ENCODE data around the gene NECTIN1. TPM values are rescaled to one million over a fixed set of nuclear protein-coding genes. Genes with fewer than 3 reads are reported as not detected.

The NECTIN1 gene
- polyA plus RNA-seq, 3 donors from 2014 or later, result 0.41 to 0.52 TPM; not detected in 1

GRCh38 chr11:119721129-119722120 lies 7.6 kb downstream of the NECTIN1 start:
- no peak overlapping the region for H3K4me3 Mint-ChIP-seq
- DNase-seq, result no peak
- H3K27ac Mint-ChIP-seq, result no peak overlapping the region
- peaks cover 2 to 12% (median 9%) of the 10 kb centered on the region in 3 donors for H3K27me3 Mint-ChIP-seq (ENCODE audit: low read depth in 3 of 3)
- H3K4me1 Mint-ChIP-seq, result no peaks in the 10 kb centered on the region
- peaks cover 0 to 1% (median 0%) of the 10 kb centered on the region in 6 donors for H3K9me3 Mint-ChIP-seq
- peaks cover 0 to 6% (median 0%) of the 10 kb centered on the region in 3 donors for H3K36me3 Mint-ChIP-seq

DNA sequence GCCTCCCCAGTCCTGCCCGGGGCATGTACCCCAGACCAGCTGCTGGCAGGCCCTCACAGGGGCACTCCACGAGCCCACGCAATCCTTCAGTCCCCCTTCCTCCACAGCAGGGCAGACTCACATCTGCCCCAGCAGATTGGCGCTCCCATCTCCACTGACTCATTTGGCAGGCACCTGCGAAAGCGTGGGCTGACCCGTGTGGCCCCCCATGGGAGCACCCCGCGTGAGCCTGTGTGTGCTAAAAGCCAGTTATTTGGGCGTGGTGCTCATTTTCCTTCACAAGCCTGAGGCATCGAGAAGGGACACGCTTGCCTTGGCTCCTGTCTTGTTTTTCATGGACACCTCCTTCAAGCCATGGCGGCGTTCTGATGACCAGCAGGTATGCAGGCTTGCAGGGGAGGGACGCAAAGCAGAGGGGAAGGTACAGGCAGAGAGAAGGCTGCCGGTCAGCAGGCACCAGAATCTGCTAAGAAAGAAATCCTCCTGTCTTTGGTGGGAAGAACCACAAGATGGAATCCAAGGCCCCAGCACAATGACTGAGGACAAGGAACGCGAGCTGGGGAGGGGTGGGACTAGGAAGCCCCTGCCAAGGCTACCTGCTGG lies 8.6 kb downstream of the NECTIN1 start:
- peaks cover 2 to 12% (median 5%) of the 10 kb centered on the region in 3 donors for H3K27me3 Mint-ChIP-seq (ENCODE audit: low read depth in 3 of 3)
- peaks cover 0 to 6% (median 0%) of the 10 kb centered on the region in 3 donors for H3K36me3 Mint-ChIP-seq
- H3K27ac Mint-ChIP-seq, result no peak overlapping the region
- H3K4me1 Mint-ChIP-seq, result no peaks in the 10 kb centered on the region
- H3K9me3 Mint-ChIP-seq, result peaks cover 0 to 1% (median 0%) of the 10 kb centered on the region in 6 donors
- no peak for DNase-seq
- no peak overlapping the region for H3K4me3 Mint-ChIP-seq

- Mint-ChIP-seq H3K27me3 (ENCODE audit: low read depth in 3 of 3) (peaks cover 3 to 11% (median 4%) of the 10 kb centered on the region in 3 donors), H3K27ac (no peak overlapping the region), H3K4me1 (no peaks in the 10 kb centered on the region), H3K9me3 (peaks cover 0 to 1% (median 0%) of the 10 kb centered on the region in 6 donors), H3K4me3 (no peak overlapping the region), H3K36me3 (peaks cover 0 to 6% (median 0%) of the 10 kb centered on the region in 3 donors)
- no peak for DNase-seq
These were observed 11.0 kb downstream of the NECTIN1 start for GRCh38 chr11:119717839-119718534.

DNA sequence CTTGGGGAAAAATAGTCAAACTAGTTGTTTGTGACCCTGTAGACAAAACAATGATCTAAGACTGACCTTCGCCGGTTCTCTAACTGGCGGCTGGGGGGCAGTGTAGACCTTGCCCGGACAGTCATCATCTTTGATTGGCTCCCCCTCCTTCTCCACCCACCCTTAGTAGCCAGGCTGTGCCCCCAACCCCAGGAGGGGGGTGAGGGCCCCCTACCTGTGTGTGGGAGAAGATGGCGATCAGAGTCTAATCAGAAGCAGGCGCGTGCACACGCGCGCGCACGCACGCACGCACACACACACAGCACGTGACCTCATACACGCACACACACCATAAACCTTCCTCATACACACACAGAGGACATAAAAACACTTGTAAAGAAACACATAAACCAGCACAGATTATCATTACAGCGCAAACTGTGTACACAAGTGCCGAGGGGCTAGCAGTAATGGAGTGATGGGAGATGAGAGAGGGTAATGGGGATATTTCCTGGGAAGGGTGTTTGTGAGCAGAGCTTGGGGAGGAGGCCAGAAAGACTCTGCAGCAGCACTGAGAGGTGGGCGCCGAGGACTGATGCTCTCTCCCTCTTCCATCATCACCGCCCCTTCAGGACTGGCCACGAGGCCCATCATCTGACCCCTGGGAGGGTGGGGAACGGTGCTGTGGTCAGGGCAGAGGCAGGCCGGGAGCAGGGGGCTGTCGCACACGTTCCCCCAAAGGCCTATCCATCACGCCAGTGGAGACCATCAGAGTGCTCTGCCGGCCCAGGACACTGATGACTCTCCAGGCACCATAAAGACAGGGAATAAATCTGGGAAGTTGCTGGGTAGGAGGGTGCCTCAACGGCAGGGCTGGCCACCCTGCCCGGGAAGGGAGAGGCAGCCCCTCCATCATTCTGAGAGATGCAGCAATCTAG lies 12.2 kb downstream of the NECTIN1 start:
- Mint-ChIP-seq H3K4me3 (no peak overlapping the region), H3K36me3 (peaks cover 0 to under 1% (median 0%) of the 10 kb centered on the region in 3 donors), H3K4me1 (no peaks in the 10 kb centered on the region), H3K9me3 (no peaks in the 10 kb centered on the region), H3K27me3 (ENCODE audit: low read depth in 3 of 3) (peaks cover 3 to 14% (median 9%) of the 10 kb centered on the region in 3 donors), H3K27ac (no peak overlapping the region)
- DNase-seq, result no peak

DNA sequence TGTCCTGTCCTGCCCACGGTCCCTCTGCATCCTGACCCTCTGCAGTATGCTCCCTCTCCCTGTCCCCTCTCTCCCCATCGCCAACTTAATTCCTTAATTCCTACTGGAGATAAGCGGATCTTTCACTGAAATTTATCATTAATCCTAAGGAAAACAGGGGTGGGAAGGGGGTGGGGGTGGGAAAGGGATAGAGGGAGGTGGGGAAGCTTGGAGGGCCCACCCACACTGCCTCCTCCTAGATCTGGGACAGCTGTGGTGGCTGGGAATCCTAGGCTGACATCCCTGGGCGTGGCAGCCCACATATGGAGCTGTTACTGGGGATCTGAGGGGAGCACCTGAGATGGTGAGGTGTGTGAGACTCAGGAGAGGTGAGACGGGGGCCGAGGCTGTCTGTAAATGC lies 14.4 kb downstream of the NECTIN1 start:
- Mint-ChIP-seq H3K27me3 (ENCODE audit: low read depth in 3 of 3) (peaks cover 9 to 18% (median 18%) of the 10 kb centered on the region in 3 donors), H3K4me1 (peaks cover 12 to 15% of the 10 kb centered on the region in 2 donors), H3K9me3 (no peaks in the 10 kb centered on the region), H3K4me3 (no peak overlapping the region), H3K36me3 (peaks cover 0 to 15% (median 0%) of the 10 kb centered on the region in 3 donors), H3K27ac (no peak overlapping the region)
- no peak for DNase-seq

DNA sequence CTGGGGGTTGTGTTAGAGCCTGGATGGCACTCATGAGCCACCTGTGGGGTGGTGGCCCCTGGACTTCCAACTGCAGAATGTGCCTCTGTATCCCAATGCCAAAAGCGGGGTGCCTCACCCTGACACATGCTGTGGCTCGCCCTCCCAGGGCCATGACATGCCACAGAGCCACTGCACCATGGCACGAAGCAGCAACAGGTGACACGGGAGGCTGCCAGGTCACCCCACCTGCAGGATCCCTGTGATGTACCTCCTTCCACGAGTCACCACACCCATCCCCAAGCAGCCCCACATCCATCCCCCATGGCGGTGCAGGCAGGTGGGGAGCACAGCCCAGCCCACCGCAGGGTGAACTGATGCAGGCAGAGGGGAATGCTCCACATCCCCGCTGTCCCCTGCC lies 14.8 kb downstream of the NECTIN1 start:
- Mint-ChIP-seq H3K4me3 (no peak overlapping the region), H3K27me3 (ENCODE audit: low read depth in 3 of 3) (peaks cover 11 to 18% (median 18%) of the 10 kb centered on the region in 3 donors), H3K27ac (no peak overlapping the region), H3K9me3 (no peaks in the 10 kb centered on the region), H3K4me1 (peaks cover 13 to 18% of the 10 kb centered on the region in 2 donors), H3K36me3 (peaks cover 0 to 15% (median 0%) of the 10 kb centered on the region in 3 donors)
- DNase-seq, result no peak

GRCh38 chr11:119713359-119714040 lies 15.5 kb downstream of the NECTIN1 start:
- DNase-seq, result no peak
- Mint-ChIP-seq H3K27me3 (ENCODE audit: low read depth in 3 of 3) (peaks cover 13 to 19% (median 16%) of the 10 kb centered on the region in 3 donors), H3K27ac (no peak overlapping the region), H3K4me1 (peaks cover 13 to 18% of the 10 kb centered on the region in 2 donors), H3K4me3 (no peak overlapping the region), H3K36me3 (peaks cover 0 to 15% (median 0%) of the 10 kb centered on the region in 3 donors), H3K9me3 (no peaks in the 10 kb centered on the region)

GRCh38 chr11:119712459-119713358 lies 16.3 kb downstream of the NECTIN1 start:
- peak overlapping the region in 1 of 6 donors; percentile 46 for H3K27ac Mint-ChIP-seq
- H3K4me3 Mint-ChIP-seq, result no peak overlapping the region
- H3K4me1 Mint-ChIP-seq, result peaks cover 15 to 18% of the 10 kb centered on the region in 2 donors
- peaks cover 16 to 22% (median 16%) of the 10 kb centered on the region in 3 donors for H3K27me3 Mint-ChIP-seq (ENCODE audit: low read depth in 3 of 3)
- no peaks in the 10 kb centered on the region for H3K9me3 Mint-ChIP-seq
- no peak for DNase-seq
- peaks cover 0 to 15% (median 0%) of the 10 kb centered on the region in 3 donors for H3K36me3 Mint-ChIP-seq

GRCh38 chr11:119712006-119712405 lies 17.0 kb downstream of the NECTIN1 start:
- Mint-ChIP-seq H3K9me3 (no peaks in the 10 kb centered on the region), H3K4me3 (no peak overlapping the region), H3K27me3 (ENCODE audit: low read depth in 3 of 3) (peaks cover 16 to 22% (median 20%) of the 10 kb centered on the region in 3 donors), H3K4me1 (peaks cover 15 to 18% of the 10 kb centered on the region in 2 donors), H3K36me3 (peaks cover 0 to 15% (median 0%) of the 10 kb centered on the region in 3 donors), H3K27ac (no peak overlapping the region)
- no peak for DNase-seq

- Mint-ChIP-seq H3K4me1 (peaks cover 15 to 18% of the 10 kb centered on the region in 2 donors), H3K36me3 (peaks cover 0 to 15% (median under 1%) of the 10 kb centered on the region in 3 donors), H3K27me3 (ENCODE audit: low read depth in 3 of 3) (peaks cover 16 to 22% (median 17%) of the 10 kb centered on the region in 3 donors), H3K4me3 (no peak overlapping the region), H3K27ac (no peak overlapping the region), H3K9me3 (no peaks in the 10 kb centered on the region)
- no peak for DNase-seq
These were observed 17.5 kb downstream of the NECTIN1 start for GRCh38 chr11:119711476-119711875.

DNA sequence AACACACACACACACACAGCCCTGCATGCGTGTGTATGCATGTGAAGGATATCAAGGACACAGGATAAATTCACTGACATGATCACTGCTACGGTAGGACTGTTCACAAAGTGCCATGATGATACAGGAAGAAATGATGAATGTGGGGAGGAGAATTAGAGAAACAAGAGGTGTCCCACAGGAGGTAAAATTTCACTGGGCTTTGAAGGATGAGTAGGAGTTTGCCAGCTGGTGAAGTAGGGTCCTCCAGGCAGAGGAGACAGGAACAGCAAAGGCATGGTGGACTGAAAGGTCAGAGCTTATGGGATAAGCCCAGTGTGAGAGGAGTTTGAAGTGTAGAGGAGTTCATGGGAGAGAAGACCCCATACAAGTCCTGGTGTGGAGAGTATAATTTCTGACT lies 18.6 kb downstream of the NECTIN1 start:
- Mint-ChIP-seq H3K27ac (no peak overlapping the region), H3K4me1 (peaks cover 15 to 18% of the 10 kb centered on the region in 2 donors), H3K36me3 (peaks cover 0 to 15% (median 4%) of the 10 kb centered on the region in 3 donors), H3K27me3 (ENCODE audit: low read depth in 3 of 3) (peaks cover 17 to 24% (median 18%) of the 10 kb centered on the region in 3 donors), H3K4me3 (peak overlapping the region in 1 of 5 donors; percentile 65), H3K9me3 (no peaks in the 10 kb centered on the region)
- no peak for DNase-seq
